Stimulated activated CD8-positive, alpha-beta memory T cell treated with anti-CD3 and anti-CD28 coated beads, Interleukin-12 subunit alpha, Interleukin-12 subunit beta, amount 100 ng/mL, for 1 hour (primary cell): ENCODE data around the gene ANKRD12.
"Not testable (repeated sequence)": the region's sequence is repeated elsewhere in the genome, so short reads cannot be mapped to it uniquely, and the experiment has no call there.

Source experiments
- DNase-seq: peaks from one replicate; pipeline ENCODE4 v3.0.0-alpha.2; 2020; ENCODE audit warnings: low read depth

The ANKRD12 gene

GRCh38 chr18:9136315-9137155 lies at the start of gene ANKRD12:
TSS of gene ANKRD12 (plus strand) at chr18:9136781. CDS start at chr18:9182433, 45,652 bp downstream.
- peak; percentile 95 for DNase-seq

GRCh38 chr18:9087144-9087543 lies 49.4 kb upstream of the ANKRD12 start:
- no peak for DNase-seq

- no peak for DNase-seq
Observed at GRCh38 chr18:9088252-9088651, 48.3 kb upstream of the ANKRD12 start.

- DNase-seq: not testable (repeated sequence)
Observed at GRCh38 chr18:9088727-9089126, 47.9 kb upstream of the ANKRD12 start.

- no peak for DNase-seq
Observed at GRCh38 chr18:9090578-9090977, 46.0 kb upstream of the ANKRD12 start.

GRCh38 chr18:9091066-9091476 lies 45.5 kb upstream of the ANKRD12 start:
- no peak for DNase-seq

- DNase-seq: no peak
Observed at GRCh38 chr18:9092665-9093064, 43.9 kb upstream of the ANKRD12 start.

- DNase-seq: not testable (repeated sequence)
Observed at GRCh38 chr18:9093109-9093508, 43.5 kb upstream of the ANKRD12 start.

GRCh38 chr18:9094307-9095226 lies 42.0 kb upstream of the ANKRD12 start:
- DNase-seq: no peak

GRCh38 chr18:9095297-9096006 lies 41.1 kb upstream of the ANKRD12 start:
- DNase-seq: no peak

GRCh38 chr18:9096007-9096371 lies 40.6 kb upstream of the ANKRD12 start:
- DNase-seq: no peak

- no peak for DNase-seq
Observed at GRCh38 chr18:9096685-9097084, 39.9 kb upstream of the ANKRD12 start.

GRCh38 chr18:9097349-9097748 lies 39.2 kb upstream of the ANKRD12 start:
- DNase-seq: no peak

- no peak for DNase-seq
Observed at GRCh38 chr18:9100796-9101195, 35.8 kb upstream of the ANKRD12 start.

- no peak for DNase-seq
Observed at GRCh38 chr18:9101730-9102507, 34.7 kb upstream of the ANKRD12 start.

GRCh38 chr18:9102508-9103375 lies 33.8 kb upstream of the ANKRD12 start, which contains the start of gene NDUFV2:
TSS of gene NDUFV2 (plus strand) at chr18:9102699. CDS start at chr18:9102744, 45 bp downstream.
- peak; percentile 94 for DNase-seq

GRCh38 chr18:9103376-9103873 lies 33.2 kb upstream of the ANKRD12 start:
- DNase-seq: no peak

GRCh38 chr18:9104244-9104901 lies 32.2 kb upstream of the ANKRD12 start:
- no peak for DNase-seq

GRCh38 chr18:9105420-9105819 lies 31.2 kb upstream of the ANKRD12 start:
- DNase-seq: no peak

- DNase-seq: no peak
Observed at GRCh38 chr18:9106094-9106493, 30.5 kb upstream of the ANKRD12 start.
